GM23338 (cell line): ENCODE data around the gene DCBLD1. TPM values are rescaled to one million over a fixed set of nuclear protein-coding genes. Genes with fewer than 3 reads are reported as not detected.

Experiments used
- ATAC-seq: fragments of 200-7000 bp; cut with Tn5 transposase; 3 replicates; pipeline ENCODE4 v1.9.1; 2020
- DNase-seq: peaks from one replicate; pipeline ENCODE4 v3.0.0-alpha.2; 2015; ENCODE audit warnings: low spot score
- H2AFZ ChIP-seq: fragments of 200-600 bp; sonication (generic); 2 replicates; pipeline ENCODE4 v1.8.0; 2016; ENCODE audit warnings: antibody characterized with exemption, mild to moderate bottlenecking, moderate library complexity
- H3F3A ChIP-seq: fragments of 200-600 bp; sonication (generic); replicated peaks from 2 replicates; pipeline ENCODE4 v1.8.0; 2017; ENCODE audit warnings: antibody characterized with exemption, mixed run types, low read depth
- H3K27ac ChIP-seq: fragments of 200-600 bp; sonication (generic); 2 replicates; pipeline ENCODE4 v1.6.1; 2016; ENCODE audit warnings: low read depth
- H3K27me3 ChIP-seq: fragments of 200-600 bp; sonication (generic); 2 replicates; pipeline ENCODE4 v1.8.0; 2016; ENCODE audit warnings: mild to moderate bottlenecking, mixed run types, moderate library complexity; ENCODE audit not compliant: insufficient read depth
- H3K36me3 ChIP-seq: fragments of 200-600 bp; sonication (generic); 2 replicates; pipeline ENCODE4 v1.8.0; 2016; ENCODE audit warnings: mild to moderate bottlenecking; ENCODE audit not compliant: insufficient read depth
- H3K4me1 ChIP-seq: fragments of 200-600 bp; sonication (generic); 2 replicates; pipeline ENCODE4 v1.8.0; 2016; ENCODE audit warnings: mild to moderate bottlenecking, moderate library complexity; ENCODE audit not compliant: insufficient read depth
- H3K4me2 ChIP-seq: fragments of 200-600 bp; sonication (generic); 2 replicates; pipeline ENCODE4 v1.7.1; 2017; ENCODE audit warnings: mixed run types
- H3K4me3 ChIP-seq: fragments of 200-600 bp; sonication (generic); 2 replicates; pipeline ENCODE4 v1.6.1; 2016; ENCODE audit warnings: mixed run types
- H3K79me2 ChIP-seq: fragments of 200-600 bp; sonication (generic); replicated peaks from 2 replicates; pipeline ENCODE4 v1.8.0; 2017; ENCODE audit warnings: mild to moderate bottlenecking; ENCODE audit not compliant: insufficient read depth
- H3K9me2 ChIP-seq: fragments of 200-600 bp; sonication (generic); 2 replicates; pipeline ENCODE4 v1.8.0; 2017; ENCODE audit not compliant: insufficient read depth
- H4K20me1 ChIP-seq: fragments of 200-600 bp; sonication (generic); replicated peaks from 2 replicates; pipeline ENCODE4 v1.8.0; 2017; ENCODE audit warnings: mild to moderate bottlenecking; ENCODE audit not compliant: insufficient read depth
- H3K27ac Mint-ChIP-seq: 2 replicates; pipeline ENCODE4 v1.8.0; 2020; ENCODE audit warnings: inconsistent platforms, mild to moderate bottlenecking, moderate library complexity, mixed read lengths
- H3K27me3 Mint-ChIP-seq: 3 replicates; pipeline ENCODE4 v1.8.0; 2022; ENCODE audit warnings: low read depth, mild to moderate bottlenecking, moderate library complexity, mixed read lengths, inconsistent platforms; ENCODE audit not compliant: insufficient read depth, poor library complexity
- H3K36me3 Mint-ChIP-seq: 3 replicates; pipeline ENCODE4 v1.8.0; 2021; ENCODE audit warnings: low read depth, mild to moderate bottlenecking, inconsistent platforms, moderate library complexity, mixed read lengths
- H3K4me1 Mint-ChIP-seq: 3 replicates; pipeline ENCODE4 v1.8.0; 2020; ENCODE audit warnings: mild to moderate bottlenecking, inconsistent platforms, mixed read lengths
- H3K4me3 Mint-ChIP-seq: 3 replicates; pipeline ENCODE4 v1.8.0; 2021; ENCODE audit warnings: moderate library complexity, mild to moderate bottlenecking, inconsistent platforms, mixed read lengths
- H3K9me3 Mint-ChIP-seq: 3 replicates; pipeline ENCODE4 v1.8.0; 2020; ENCODE audit warnings: moderate library complexity, mild to moderate bottlenecking, inconsistent platforms, mixed read lengths
- CREB1 ChIP-seq: fragments of 250-450 bp; sonication (Bioruptor Pico); IDR thresholded peaks from 2 replicates; pipeline ENCODE4 v1.5.0; 2020; ENCODE audit warnings: low read depth, mild to moderate bottlenecking, moderate library complexity
- NANOG ChIP-seq: IDR thresholded peaks from 2 replicates; pipeline ENCODE4 v1.6.1; 2016; ENCODE audit warnings: antibody characterized with exemption, borderline replicate concordance
- STAT1 ChIP-seq: IDR thresholded peaks from one replicate; pipeline ENCODE4 v1.6.1; 2016; ENCODE audit warnings: antibody characterized with exemption; ENCODE audit not compliant: unreplicated experiment
- polyA plus RNA-seq: library from polyadenylated mRNA; unstranded; fragments of >200 nt; fragmentation: Nextera tagmentation; extraction: Ambion mirVana; gene quantifications from 2 replicates; pipeline ENCODE4 v1.2.1, GENCODE V29; 2016
- total RNA-seq: library from RNA; depleted of rRNA; stranded (reverse); fragments of >200 nt; shearing (Covaris generic); gene quantifications from 2 replicates; pipeline ENCODE4 v1.2.3, GENCODE V29; 2014
- TF ChIP-seq, protein P1 (sequence below): fragments of 250-450 bp; sonication (Bioruptor Pico); IDR thresholded peaks from 2 replicates; pipeline ENCODE4 v1.5.0; 2020; ENCODE audit warnings: mild to moderate bottlenecking, moderate library complexity

The DCBLD1 gene
- total and polyA plus RNA-seq, 2 experiments from 2014 or later: 4.2 to 7.6 TPM

DNA sequence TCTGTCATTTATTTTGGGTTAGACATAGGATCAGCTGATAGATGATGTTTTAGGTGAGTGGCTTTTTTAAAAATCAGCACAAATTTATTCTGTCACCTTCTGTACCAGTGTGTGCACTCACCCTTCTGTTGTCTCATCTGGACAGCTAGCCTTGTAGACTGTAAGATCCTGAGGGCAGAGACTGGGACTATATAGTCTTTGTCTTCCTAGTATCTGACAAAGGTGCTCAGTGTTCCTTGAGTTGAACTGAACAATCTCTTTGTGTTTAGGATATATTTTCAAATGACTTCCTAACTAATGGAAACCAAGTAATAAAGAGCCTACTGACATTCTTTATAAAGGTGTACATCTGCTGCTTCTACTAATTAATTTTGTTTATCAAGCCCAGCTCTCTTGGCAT lies 3.0 kb downstream of the DCBLD1 start:
- H3K79me2 ChIP-seq: no peaks in the 10 kb centered on the region; the same call in 1 of the 2 replicates
- peaks cover 20% of the 10 kb centered on the region for H3K4me1 Mint-ChIP-seq
- H3K4me3 ChIP-seq: no peak overlapping the region

More for the DNA sequence above, 3.0 kb downstream of the DCBLD1 start:
- Mint-ChIP-seq H3K36me3 (peaks cover 20% of the 10 kb centered on the region), H3K4me3 (no peak overlapping the region), H3K9me3 (peaks cover 9% of the 10 kb centered on the region; the same call in 2 of the 3 replicates), H3K27ac (no peak overlapping the region), H3K27me3 (peaks cover 24% of the 10 kb centered on the region)
- TF ChIP-seq NANOG (no peak), CREB1 (CRISPR knock-in tag) (no peak), STAT1 (no peak)
- TF ChIP-seq, protein P1, sequence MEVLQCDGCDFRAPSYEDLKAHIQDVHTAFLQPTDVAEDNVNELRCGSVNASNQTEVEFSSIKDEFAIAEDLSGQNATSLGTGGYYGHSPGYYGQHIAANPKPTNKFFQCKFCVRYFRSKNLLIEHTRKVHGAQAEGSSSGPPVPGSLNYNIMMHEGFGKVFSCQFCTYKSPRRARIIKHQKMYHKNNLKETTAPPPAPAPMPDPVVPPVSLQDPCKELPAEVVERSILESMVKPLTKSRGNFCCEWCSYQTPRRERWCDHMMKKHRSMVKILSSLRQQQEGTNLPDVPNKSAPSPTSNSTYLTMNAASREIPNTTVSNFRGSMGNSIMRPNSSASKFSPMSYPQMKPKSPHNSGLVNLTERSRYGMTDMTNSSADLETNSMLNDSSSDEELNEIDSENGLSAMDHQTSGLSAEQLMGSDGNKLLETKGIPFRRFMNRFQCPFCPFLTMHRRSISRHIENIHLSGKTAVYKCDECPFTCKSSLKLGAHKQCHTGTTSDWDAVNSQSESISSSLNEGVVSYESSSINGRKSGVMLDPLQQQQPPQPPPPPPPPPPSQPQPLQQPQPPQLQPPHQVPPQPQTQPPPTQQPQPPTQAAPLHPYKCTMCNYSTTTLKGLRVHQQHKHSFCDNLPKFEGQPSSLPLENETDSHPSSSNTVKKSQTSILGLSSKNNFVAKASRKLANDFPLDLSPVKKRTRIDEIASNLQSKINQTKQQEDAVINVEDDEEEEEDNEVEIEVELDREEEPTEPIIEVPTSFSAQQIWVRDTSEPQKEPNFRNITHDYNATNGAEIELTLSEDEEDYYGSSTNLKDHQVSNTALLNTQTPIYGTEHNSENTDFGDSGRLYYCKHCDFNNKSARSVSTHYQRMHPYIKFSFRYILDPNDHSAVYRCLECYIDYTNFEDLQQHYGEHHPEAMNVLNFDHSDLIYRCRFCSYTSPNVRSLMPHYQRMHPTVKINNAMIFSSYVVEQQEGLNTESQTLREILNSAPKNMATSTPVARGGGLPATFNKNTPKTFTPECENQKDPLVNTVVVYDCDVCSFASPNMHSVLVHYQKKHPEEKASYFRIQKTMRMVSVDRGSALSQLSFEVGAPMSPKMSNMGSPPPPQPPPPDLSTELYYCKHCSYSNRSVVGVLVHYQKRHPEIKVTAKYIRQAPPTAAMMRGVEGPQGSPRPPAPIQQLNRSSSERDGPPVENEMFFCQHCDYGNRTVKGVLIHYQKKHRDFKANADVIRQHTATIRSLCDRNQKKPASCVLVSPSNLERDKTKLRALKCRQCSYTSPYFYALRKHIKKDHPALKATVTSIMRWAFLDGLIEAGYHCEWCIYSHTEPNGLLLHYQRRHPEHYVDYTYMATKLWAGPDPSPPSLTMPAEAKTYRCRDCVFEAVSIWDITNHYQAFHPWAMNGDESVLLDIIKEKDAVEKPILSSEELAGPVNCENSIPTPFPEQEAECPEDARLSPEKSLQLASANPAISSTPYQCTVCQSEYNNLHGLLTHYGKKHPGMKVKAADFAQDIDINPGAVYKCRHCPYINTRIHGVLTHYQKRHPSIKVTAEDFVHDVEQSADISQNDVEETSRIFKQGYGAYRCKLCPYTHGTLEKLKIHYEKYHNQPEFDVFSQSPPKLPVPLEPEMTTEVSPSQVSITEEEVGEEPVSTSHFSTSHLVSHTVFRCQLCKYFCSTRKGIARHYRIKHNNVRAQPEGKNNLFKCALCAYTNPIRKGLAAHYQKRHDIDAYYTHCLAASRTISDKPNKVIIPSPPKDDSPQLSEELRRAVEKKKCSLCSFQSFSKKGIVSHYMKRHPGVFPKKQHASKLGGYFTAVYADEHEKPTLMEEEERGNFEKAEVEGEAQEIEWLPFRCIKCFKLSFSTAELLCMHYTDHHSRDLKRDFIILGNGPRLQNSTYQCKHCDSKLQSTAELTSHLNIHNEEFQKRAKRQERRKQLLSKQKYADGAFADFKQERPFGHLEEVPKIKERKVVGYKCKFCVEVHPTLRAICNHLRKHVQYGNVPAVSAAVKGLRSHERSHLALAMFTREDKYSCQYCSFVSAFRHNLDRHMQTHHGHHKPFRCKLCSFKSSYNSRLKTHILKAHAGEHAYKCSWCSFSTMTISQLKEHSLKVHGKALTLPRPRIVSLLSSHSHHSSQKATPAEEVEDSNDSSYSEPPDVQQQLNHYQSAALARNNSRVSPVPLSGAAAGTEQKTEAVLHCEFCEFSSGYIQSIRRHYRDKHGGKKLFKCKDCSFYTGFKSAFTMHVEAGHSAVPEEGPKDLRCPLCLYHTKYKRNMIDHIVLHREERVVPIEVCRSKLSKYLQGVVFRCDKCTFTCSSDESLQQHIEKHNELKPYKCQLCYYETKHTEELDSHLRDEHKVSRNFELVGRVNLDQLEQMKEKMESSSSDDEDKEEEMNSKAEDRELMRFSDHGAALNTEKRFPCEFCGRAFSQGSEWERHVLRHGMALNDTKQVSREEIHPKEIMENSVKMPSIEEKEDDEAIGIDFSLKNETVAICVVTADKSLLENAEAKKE (CRISPR knock-in tag): no peak
- H3K4me1 ChIP-seq: peaks cover 24% of the 10 kb centered on the region
- ATAC-seq: no peak
- H4K20me1 ChIP-seq: 0 out of 2 replicates have a peak, but pooled peaks cover 3% of the 10 kb centered on the region
- peaks cover 7% of the 10 kb centered on the region for H3F3A ChIP-seq
- H3K36me3 ChIP-seq: no peaks in the 10 kb centered on the region
- H3K4me2 ChIP-seq: no peak overlapping the region
- peaks cover 35% of the 10 kb centered on the region for H3K27me3 ChIP-seq
- no peak for DNase-seq
- H3K27ac ChIP-seq: no peak overlapping the region
- no peaks in the 10 kb centered on the region for H3K9me2 ChIP-seq
- no peak overlapping the region for H2AFZ ChIP-seq
